Thymus (tissue), 11 donors: ENCODE data around the gene PACRG. TPM values are rescaled to one million over a fixed set of nuclear protein-coding genes. Genes with fewer than 3 reads are reported as not detected.

Experiments
- DNase-seq, 9 donors: peaks; one replicate each; pipeline ENCODE4 v3.0.0-alpha.2; 2013; ENCODE audit warnings: low spot score in 9 of 9, low read depth in 6 of 9, missing footprints in 1 of 9
- H3K27ac ChIP-seq, 2 donors: one replicate each; pipeline ENCODE4 v1.5.1; 2013; ENCODE audit warnings: control low read depth in 1 of 2, low read depth in 1 of 2, low read length in 1 of 2, mild to moderate bottlenecking in 1 of 2, moderate library complexity in 1 of 2
- H3K27me3 ChIP-seq, 2 donors: one replicate each; pipeline ENCODE4 v1.5.1; 2013; ENCODE audit warnings: low read length in 1 of 2; ENCODE audit not compliant: control insufficient read depth in 2 of 2, insufficient read depth in 1 of 2
- H3K36me3 ChIP-seq, 2 donors: one replicate each; pipeline ENCODE4 v1.5.1; 2013; ENCODE audit warnings: low read length in 1 of 2, mild to moderate bottlenecking in 1 of 2, moderate library complexity in 1 of 2; ENCODE audit not compliant: control insufficient read depth in 2 of 2, insufficient read depth in 2 of 2
- H3K4me1 ChIP-seq, 2 donors: one replicate each; pipeline ENCODE4 v1.5.1; 2013; ENCODE audit warnings: low read length in 2 of 2; ENCODE audit not compliant: control insufficient read depth in 2 of 2, insufficient read depth in 2 of 2
- H3K4me3 ChIP-seq, 2 donors: one replicate each; pipeline ENCODE4 v1.5.1; 2013; ENCODE audit warnings: low read length in 2 of 2, control low read depth in 1 of 2, mild to moderate bottlenecking in 1 of 2
- H3K9me3 ChIP-seq, 2 donors: one replicate each; pipeline ENCODE4 v1.5.1; 2013; ENCODE audit warnings: low read length in 1 of 2, mild to moderate bottlenecking in 1 of 2; ENCODE audit not compliant: control insufficient read depth in 2 of 2, insufficient read depth in 1 of 2
- WGBS: extraction: QIAGEN DNeasy Blood & Tissue Kit; methylation state at CpG from one replicate; pipeline ENCODE4 v1.1.7; 2013; 5-methylcytosine and 5-hydroxymethylcytosine counted together
- polyA plus RNA-seq: library from polyadenylated mRNA; stranded (reverse); fragments of 200-250 nt; gene quantifications from one replicate; pipeline ENCODE4 v1.2.3, GENCODE V29; 2013
- total RNA-seq: library from RNA; stranded (reverse); fragments of 120-200 nt; gene quantifications from one replicate; pipeline ENCODE4 v1.2.4, GENCODE V29; 2013
- donor health status: healthy.

The PACRG gene
- total and polyA plus RNA-seq, 2 donors: 0.42 to 0.62 TPM

- H3K4me3 ChIP-seq: no peak overlapping the region
- no peaks in the 10 kb centered on the region for H3K27me3 ChIP-seq
- H3K4me1 ChIP-seq: no peaks in the 10 kb centered on the region
- WGBS: 92% methylated on average over 5 of the region's 5 CpGs
- no peaks in the 10 kb centered on the region for H3K9me3 ChIP-seq
- no peak overlapping the region for H3K27ac ChIP-seq
- DNase-seq: no peak
- no peaks in the 10 kb centered on the region for H3K36me3 ChIP-seq
Measured at GRCh38 chr6:162913206-162913605, 185.4 kb downstream of the PACRG start.

GRCh38 chr6:162917506-162917905 is 189.7 kb downstream of the PACRG start:
- no peak for DNase-seq

DNA sequence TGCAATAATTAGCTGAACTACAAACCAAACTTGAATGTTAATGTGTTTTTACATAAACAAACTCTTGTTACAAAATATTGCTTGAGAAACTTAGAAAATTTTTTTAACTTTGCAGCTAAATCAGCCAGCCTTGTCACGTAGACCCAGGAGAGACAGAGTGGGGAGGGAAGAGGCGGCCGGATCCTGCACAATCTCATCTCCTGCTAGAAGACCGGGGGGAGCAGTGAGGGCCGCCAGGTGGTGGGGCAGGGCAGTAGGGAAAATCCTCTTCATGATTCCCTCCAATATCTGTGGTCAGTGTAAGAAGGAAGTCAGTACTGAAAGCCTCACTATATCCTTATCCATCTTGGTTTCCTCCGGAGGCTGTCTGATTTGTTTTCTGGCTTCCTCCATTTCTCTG is 193.3 kb downstream of the PACRG start:
- WGBS: 41% methylated on average over 6 of the region's 6 CpGs
- DNase-seq: no peak
- H3K27ac ChIP-seq: no peak overlapping the region
- no peaks in the 10 kb centered on the region for H3K27me3 ChIP-seq
- H3K4me3 ChIP-seq: no peak overlapping the region
- H3K36me3 ChIP-seq: no peaks in the 10 kb centered on the region
- H3K9me3 ChIP-seq: no peaks in the 10 kb centered on the region
- H3K4me1 ChIP-seq: no peaks in the 10 kb centered on the region

More at GRCh38 chr6:162917506-162917905, 189.7 kb downstream of the PACRG start:
- Histone ChIP-seq H3K36me3 (no peaks in the 10 kb centered on the region), H3K4me1 (no peaks in the 10 kb centered on the region), H3K9me3 (no peaks in the 10 kb centered on the region), H3K27ac (no peak overlapping the region), H3K4me3 (no peak overlapping the region), H3K27me3 (no peaks in the 10 kb centered on the region)
- WGBS: 87% methylated on average over 1 of the region's 1 CpG

- no peak for DNase-seq
- H3K27me3 ChIP-seq: no peaks in the 10 kb centered on the region
- no peaks in the 10 kb centered on the region for H3K9me3 ChIP-seq
- H3K36me3 ChIP-seq: no peaks in the 10 kb centered on the region
- no peaks in the 10 kb centered on the region for H3K4me1 ChIP-seq
- 76% methylated on average over 7 of the region's 7 CpGs for WGBS
- H3K27ac ChIP-seq: no peak overlapping the region
- H3K4me3 ChIP-seq: no peak overlapping the region
Measured at GRCh38 chr6:162921510-162922040, 193.8 kb downstream of the PACRG start.

DNA sequence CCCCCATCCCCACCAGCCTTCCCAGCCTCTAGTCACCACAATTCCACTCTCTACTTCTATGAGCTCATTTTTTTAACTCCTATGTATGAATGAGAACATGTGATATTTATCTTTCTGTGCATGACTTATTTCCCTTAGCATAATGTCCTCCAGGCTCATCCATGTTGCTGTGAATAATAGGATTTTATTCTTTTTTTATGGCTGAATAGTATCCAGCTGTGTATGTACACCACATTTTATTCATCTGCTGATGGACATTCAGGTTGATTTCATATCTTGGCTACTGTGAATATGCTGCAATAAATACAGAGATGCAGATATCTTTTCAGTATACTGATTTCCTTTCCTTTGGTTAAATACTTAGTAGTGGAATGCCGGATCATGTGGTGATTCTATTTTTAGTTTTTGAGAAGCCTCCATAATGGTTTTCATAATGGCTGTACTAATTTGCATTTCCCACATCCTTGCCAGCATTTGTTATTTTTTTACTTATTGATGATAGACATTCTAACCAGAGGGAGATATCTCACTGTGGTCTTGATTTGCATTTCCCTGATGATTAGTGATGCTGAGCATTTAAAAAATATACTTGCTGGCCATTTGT is 194.9 kb downstream of the PACRG start:
- H3K9me3 ChIP-seq: no peaks in the 10 kb centered on the region
- no peak for DNase-seq
- no peak overlapping the region for H3K4me3 ChIP-seq
- WGBS: 96% methylated on average over 1 of the region's 1 CpG
- H3K27me3 ChIP-seq: no peaks in the 10 kb centered on the region
- no peaks in the 10 kb centered on the region for H3K4me1 ChIP-seq
- H3K36me3 ChIP-seq: no peaks in the 10 kb centered on the region
- H3K27ac ChIP-seq: no peak overlapping the region

DNA sequence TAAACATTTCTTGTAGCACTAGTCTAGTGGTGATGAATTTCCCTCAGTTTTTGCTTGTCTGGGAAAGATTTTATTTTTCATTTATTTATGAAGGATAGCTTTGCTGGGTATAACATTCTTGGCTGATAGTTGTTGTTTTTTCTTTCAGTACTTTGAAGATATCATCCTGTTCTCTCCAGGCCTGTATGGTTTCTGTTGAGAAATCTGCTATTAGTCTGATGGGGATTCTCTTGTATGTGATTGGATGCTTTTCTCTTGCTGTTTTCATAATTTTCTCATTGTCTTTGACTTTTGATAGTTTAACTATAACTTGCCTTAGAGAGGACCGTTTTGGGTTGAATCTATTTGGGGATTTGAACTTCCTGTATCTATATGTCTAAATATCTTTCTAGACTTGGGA is 207.1 kb downstream of the PACRG start:
- WGBS: 78% methylated on average over 1 of the region's 1 CpG
- Histone ChIP-seq H3K4me1 (no peaks in the 10 kb centered on the region), H3K27me3 (no peaks in the 10 kb centered on the region), H3K4me3 (no peak overlapping the region), H3K36me3 (no peaks in the 10 kb centered on the region), H3K9me3 (peaks cover 0 to 4% of the 10 kb centered on the region in 2 donors), H3K27ac (no peak overlapping the region)
- DNase-seq: no peak

DNA sequence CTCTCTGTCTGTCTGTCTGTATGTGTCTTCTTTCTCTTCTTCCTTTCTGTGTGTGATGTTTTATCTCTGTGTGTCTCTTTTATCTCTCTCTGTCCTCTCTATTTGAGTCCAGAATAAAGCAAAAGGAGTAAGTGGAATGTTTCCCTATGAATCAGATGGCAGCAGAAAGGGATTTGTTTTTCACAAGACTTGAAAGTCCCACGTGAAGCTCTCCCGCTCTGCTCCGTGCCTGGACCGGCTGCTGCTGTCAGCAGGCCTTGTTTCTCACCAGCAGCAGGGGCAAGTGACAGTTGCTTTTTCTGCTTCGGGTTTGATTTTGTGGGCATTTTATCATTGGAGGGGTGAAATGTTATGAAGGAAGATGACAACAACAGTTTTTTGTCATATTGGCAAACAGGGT is 212.7 kb downstream of the PACRG start:
- no peaks in the 10 kb centered on the region for H3K36me3 ChIP-seq
- no peak overlapping the region for H3K27ac ChIP-seq
- WGBS: 89% methylated on average over 5 of the region's 5 CpGs
- no peak for DNase-seq
- H3K9me3 ChIP-seq: peaks cover 0 to 13% of the 10 kb centered on the region in 2 donors
- no peaks in the 10 kb centered on the region for H3K4me1 ChIP-seq
- no peak overlapping the region for H3K4me3 ChIP-seq
- no peaks in the 10 kb centered on the region for H3K27me3 ChIP-seq

DNA sequence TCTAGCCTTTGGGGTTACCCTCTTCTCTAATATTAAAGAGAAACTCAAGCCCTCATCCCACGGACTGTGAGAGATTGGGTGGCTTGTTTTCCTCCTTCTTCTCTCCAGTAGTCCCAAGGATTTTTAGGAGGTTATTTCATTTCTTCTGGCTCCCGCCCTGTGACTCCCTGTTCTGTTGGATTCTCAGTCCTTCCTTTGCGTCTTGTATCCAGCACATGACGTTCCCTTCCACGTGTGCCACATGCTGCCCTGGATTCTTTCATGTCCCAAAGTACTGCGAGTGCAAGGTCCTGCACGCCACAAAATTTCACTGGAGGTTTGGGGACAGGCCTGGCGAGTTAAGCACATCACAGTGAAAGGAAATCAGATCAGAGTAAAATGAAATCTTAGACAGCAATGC is 213.4 kb downstream of the PACRG start:
- no peak for DNase-seq
- H3K4me3 ChIP-seq: no peak overlapping the region
- peaks cover 0 to 13% of the 10 kb centered on the region in 2 donors for H3K9me3 ChIP-seq
- no peaks in the 10 kb centered on the region for H3K36me3 ChIP-seq
- no peaks in the 10 kb centered on the region for H3K27me3 ChIP-seq
- WGBS: 87% methylated on average over 8 of the region's 8 CpGs
- no peak overlapping the region for H3K27ac ChIP-seq
- no peaks in the 10 kb centered on the region for H3K4me1 ChIP-seq

DNA sequence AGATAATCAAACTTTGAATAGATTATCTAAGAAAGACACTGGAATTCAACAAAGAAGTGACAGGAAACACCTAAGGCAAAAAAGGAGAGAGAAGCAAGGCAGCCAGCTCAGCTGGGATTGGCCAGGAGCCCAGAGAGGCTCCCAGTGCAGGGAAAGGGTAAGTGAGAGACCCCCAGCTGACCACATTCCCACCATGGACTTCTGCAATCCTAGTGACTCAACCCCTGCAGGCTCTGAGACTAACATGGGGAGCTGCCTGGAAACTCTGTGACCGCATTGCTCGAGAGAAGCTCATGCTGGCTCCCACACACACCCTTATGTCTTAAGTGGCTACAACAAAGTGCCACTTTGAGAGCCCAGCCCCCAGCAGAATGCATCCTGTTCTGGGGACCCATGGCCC is 215.1 kb downstream of the PACRG start:
- H3K27me3 ChIP-seq: no peaks in the 10 kb centered on the region
- H3K4me1 ChIP-seq: no peaks in the 10 kb centered on the region
- no peak for DNase-seq
- WGBS: 95% methylated on average over 2 of the region's 2 CpGs
- no peaks in the 10 kb centered on the region for H3K36me3 ChIP-seq
- peaks cover 0 to 13% of the 10 kb centered on the region in 2 donors for H3K9me3 ChIP-seq
- no peak overlapping the region for H3K27ac ChIP-seq
- no peak overlapping the region for H3K4me3 ChIP-seq
